AG09309 (cell line): Measurements from ENCODE around the gene CSTA.
"Not testable (repeated sequence)": the region's sequence is repeated elsewhere in the genome, so short reads cannot be mapped to it uniquely, and the experiment has no call there.

ENCODE experiments used
- DNase-seq: peaks from one replicate; pipeline ENCODE4 v3.0.0-alpha.2; 2010; ENCODE audit warnings: low read depth
- H3K4me3 ChIP-seq: 2 replicates; pipeline ENCODE4 v1.5.1; 2011; ENCODE audit warnings: mild to moderate bottlenecking, low read depth, low read length, moderate library complexity; ENCODE audit not compliant: control insufficient read depth
- TF ChIP-seq, protein P1 (sequence below): IDR thresholded peaks from 2 replicates; pipeline ENCODE4 v1.5.1; 2011; ENCODE audit warnings: mild to moderate bottlenecking, low read depth, low read length, inconsistent platforms; ENCODE audit not compliant: insufficient read depth, control insufficient read depth; ENCODE audit errors: missing control alignments

The CSTA gene

DNA sequence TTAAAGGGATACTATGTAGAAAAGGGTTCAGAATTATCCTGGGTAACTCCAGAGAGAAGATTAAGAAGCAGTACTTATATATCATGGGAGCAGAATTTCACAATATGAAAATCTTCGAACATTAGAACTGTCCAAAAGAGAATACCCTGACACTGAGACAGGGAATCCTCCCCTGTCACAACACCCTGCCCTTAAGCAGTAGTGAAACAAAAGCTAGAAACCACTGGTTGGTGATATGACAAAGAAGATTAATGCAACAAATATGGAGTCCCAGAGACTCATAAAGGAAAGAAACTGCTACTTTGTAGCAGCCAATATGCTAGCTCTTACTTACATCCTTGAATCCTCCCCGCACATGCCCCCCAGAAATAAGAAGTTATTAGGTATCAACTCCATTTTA, 39.4 kb downstream of the CSTA start:
- TF ChIP-seq, protein P1, sequence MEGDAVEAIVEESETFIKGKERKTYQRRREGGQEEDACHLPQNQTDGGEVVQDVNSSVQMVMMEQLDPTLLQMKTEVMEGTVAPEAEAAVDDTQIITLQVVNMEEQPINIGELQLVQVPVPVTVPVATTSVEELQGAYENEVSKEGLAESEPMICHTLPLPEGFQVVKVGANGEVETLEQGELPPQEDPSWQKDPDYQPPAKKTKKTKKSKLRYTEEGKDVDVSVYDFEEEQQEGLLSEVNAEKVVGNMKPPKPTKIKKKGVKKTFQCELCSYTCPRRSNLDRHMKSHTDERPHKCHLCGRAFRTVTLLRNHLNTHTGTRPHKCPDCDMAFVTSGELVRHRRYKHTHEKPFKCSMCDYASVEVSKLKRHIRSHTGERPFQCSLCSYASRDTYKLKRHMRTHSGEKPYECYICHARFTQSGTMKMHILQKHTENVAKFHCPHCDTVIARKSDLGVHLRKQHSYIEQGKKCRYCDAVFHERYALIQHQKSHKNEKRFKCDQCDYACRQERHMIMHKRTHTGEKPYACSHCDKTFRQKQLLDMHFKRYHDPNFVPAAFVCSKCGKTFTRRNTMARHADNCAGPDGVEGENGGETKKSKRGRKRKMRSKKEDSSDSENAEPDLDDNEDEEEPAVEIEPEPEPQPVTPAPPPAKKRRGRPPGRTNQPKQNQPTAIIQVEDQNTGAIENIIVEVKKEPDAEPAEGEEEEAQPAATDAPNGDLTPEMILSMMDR, result no peak
- DNase-seq, result no peak

DNA sequence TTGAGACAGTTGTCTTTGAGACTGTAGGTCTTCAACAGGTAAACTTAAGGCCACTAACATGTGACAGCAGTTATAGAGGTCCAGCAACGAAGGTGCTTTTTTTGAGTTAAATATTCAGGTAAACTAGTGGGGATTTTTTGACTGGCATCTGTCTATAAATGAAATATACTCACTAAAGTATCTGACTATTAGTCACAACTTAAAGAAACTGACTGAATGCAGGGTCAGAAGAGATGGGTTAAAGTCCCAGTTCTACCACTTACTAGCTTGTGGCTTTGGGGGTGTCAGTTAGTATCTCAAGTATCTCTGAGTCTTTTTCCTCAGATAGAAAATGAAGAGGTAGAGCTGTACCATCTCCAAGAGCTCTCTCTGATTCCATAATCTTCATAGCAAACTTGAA, 40.0 kb downstream of the CSTA start:
- H3K4me3 ChIP-seq, result no peak overlapping the region
- no peak for DNase-seq
- TF ChIP-seq, protein P1, result no peak

More for the DNA sequence above, 39.4 kb downstream of the CSTA start:
- no peak overlapping the region for H3K4me3 ChIP-seq

DNA sequence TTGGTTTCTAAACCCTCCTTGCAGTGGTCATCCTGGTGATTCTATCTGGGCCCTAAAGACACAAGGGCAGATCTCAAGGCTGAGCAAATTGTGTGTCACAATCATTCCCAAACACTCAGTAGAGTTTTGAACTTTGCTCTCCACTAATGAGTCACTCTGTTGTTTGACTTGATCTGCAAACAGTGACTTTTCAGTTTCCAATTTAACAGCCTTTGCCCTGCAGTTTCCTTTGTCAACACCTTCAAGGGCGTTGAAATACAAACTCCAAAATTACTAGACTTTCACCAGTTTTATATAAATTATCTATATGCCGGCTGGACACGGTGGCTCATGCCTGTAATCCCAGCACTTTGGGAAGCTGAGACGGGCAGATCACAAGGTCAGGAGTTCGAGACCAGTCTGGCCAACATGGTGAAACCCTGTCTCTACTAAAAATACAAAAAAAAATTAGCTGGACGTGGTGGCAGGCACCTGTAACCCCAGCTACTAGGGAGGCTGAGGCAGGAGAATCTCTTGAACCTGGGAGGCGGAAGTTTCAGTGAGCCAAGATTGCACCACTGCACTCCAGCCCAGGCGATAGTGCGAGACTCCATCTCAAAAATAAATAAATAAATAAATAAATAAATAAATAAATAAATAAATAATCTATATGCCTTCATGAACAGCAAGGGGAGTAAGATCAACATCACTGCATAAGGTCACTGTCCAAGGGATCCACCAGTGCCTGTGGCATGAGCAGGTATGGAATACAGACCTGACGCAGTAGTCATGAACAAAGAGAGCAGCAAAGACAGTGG, 40.7 kb downstream of the CSTA start:
- DNase-seq, H3K4me3 ChIP-seq: not testable (repeated sequence)

DNA sequence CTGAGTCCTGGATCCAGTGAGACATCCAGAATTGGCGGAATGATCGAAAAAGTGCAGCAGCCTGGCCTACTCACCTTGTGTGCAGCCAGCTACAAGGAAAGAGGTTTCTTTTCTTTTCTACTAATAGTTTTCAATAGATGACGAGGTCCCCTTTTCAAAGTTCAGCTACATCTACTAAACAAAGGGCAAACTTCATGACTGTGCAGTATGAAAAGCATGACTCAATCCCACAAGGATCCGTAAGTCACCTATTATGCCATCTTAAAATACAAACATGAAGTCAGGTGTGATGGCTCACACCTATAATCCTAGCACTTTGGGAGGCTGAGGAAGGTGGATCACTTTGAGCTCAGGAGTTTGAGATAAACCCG, 41.3 kb downstream of the CSTA start:
- no peak overlapping the region for H3K4me3 ChIP-seq
- DNase-seq, result no peak
- TF ChIP-seq, protein P1, result no peak

DNA sequence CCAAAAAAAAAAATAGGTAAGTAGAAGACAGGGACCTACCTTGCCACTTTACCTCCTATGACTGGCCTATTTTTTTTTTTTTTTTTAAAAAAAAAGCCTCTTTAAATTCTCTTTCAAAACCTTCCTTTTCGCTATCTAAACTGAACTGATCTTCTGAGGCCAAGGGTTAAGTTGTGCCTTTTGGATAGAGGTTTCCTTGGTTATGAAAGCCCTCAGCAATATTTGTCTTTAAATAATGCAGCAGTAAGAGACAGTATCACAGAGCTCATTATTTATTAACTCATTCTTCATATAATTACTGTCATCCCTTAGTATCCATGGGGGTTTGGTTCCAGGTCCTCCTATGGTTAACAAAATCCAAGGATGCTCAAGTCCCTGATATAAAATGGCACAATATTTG, 49.0 kb downstream of the CSTA start:
- DNase-seq, result no peak
- TF ChIP-seq, protein P1, result no peak
- H3K4me3 ChIP-seq, result no peak overlapping the region

DNA sequence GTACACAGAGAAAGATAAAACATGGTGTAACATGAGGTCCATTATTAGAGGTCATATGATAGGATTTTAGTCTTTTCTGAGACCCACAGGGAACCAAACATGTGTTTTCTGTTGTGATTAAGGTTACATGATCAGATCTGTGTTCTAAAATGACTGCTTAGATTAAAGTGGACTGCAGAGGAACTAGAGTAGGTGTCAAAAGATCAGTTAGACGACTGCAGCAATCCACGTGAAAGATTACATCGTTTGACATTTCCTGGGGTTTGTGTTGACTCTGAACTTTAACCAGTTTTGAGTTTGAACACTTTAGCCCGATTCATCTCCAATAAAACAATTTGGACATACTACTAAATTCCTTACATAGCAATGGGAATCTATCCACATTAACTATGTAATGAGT, 52.9 kb downstream of the CSTA start:
- DNase-seq, result no peak
- no peak overlapping the region for H3K4me3 ChIP-seq
- TF ChIP-seq, protein P1, result no peak

DNA sequence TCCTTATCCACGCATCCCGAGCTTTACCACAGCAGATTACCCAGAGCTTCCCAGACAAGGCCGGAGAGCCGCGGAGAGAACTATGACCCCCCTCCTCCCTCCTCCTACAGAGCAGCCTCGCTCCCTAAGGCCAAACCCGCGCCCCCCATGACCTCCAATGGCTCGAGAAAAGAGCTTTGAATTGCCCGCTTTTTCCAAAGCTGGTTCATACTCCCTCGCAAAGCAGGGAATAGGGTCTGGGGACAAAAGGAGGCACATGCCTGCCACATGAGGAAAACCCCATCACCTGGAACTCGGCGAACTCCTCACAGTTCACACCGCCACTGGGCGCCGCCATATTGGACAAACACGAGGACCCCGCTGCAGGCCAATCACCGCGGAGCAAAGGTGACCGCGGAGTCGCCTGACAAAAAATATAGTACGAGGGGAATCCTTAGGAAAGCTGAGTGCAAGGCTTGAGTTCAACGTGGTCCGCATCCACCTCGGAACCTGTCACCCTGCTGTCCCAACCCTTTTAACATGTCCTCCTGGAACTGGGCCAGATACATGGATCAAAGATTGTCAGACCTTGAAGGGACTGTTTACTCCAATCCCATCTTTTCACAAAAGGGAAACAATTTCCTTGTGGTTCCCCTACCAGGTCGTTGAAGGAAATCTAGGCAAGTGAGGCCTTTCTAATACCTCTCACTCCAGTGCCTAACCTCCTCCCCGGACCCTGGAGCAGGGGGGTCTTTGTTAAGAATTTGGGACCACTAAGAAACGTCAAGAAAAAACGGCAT, 58.0 kb downstream of the CSTA start, which contains the start of gene MIX23:
Gene MIX23 (minus strand): TSS at position 344 of the 779 bp plus-strand sequence. CDS start 7 bp downstream, at position 337.
- TF ChIP-seq, protein P1, result no peak
- DNase-seq, result peak; percentile 33
- H3K4me3 ChIP-seq, result peak within 1 kb of the TSS; percentile 91
